ENCODE results near the gene NGF. TPM values are rescaled to one million over a fixed set of nuclear protein-coding genes. Genes with fewer than 3 reads are reported as not detected.

Gene NGF
- total RNA-seq, 4 donors from 2014 or later = 2.8 to 4.0 (median 3.2) TPM; not detected in 1

- Histone ChIP-seq H3K4me3 (replicated peaks in 1 of 3) (no peak overlapping the region), H3K36me3 (no peaks in the 10 kb centered on the region), H3K9me3 (no peaks in the 10 kb centered on the region), H3K27me3 (no peaks in the 10 kb centered on the region), H3K27ac (no peak overlapping the region), H3K4me1 (no peaks in the 10 kb centered on the region)
- TF ChIP-seq CTCF (IDR thresholded peaks at IDR 0.05) = no peak
- TF ChIP-seq POLR2A (IDR thresholded peaks at IDR 0.05) = no peak
- DNase-seq = no peak
- 70 to 73% methylated on average over 2 of the region's 2 CpGs for WGBS, 2 donors
- intact Hi-C loops (cut with DNase I) = no loop called here
Measured at GRCh38 chr1:115251856-115252255, 86.2 kb downstream of the NGF start.

- WGBS, 2 donors = 55 to 64% methylated on average over 2 of the region's 2 CpGs
- TF ChIP-seq CTCF (IDR thresholded peaks at IDR 0.05) (no peak), POLR2A (IDR thresholded peaks at IDR 0.05) (no peak)
- DNase-seq = no peak
- H3K27me3 ChIP-seq = no peaks in the 10 kb centered on the region
- H3K9me3 ChIP-seq = no peaks in the 10 kb centered on the region
- H3K27ac ChIP-seq = no peak overlapping the region
- intact Hi-C loops (cut with DNase I) = no loop called here
- no peak overlapping the region for H3K4me3 ChIP-seq (replicated peaks in 1 of 3)
- H3K36me3 ChIP-seq = no peaks in the 10 kb centered on the region
- H3K4me1 ChIP-seq = no peaks in the 10 kb centered on the region
Measured at GRCh38 chr1:115251340-115251748, 86.7 kb downstream of the NGF start.

GRCh38 chr1:115246526-115246925, 91.5 kb downstream of the NGF start:
- Histone ChIP-seq H3K27ac (no peak overlapping the region), H3K9me3 (no peaks in the 10 kb centered on the region), H3K4me3 (replicated peaks in 1 of 3) (no peak overlapping the region), H3K36me3 (no peaks in the 10 kb centered on the region), H3K4me1 (no peaks in the 10 kb centered on the region), H3K27me3 (no peaks in the 10 kb centered on the region)
- whole genome bisulfite sequencing, 2 donors = 100% methylated on average over 1 of the region's 1 CpG
- intact Hi-C loops (cut with DNase I) = no loop called here
- no peak for DNase-seq
- TF ChIP-seq POLR2A (IDR thresholded peaks at IDR 0.05) (no peak), CTCF (IDR thresholded peaks at IDR 0.05) (no peak)

GRCh38 chr1:115245227-115245626, 92.8 kb downstream of the NGF start:
- H3K36me3 ChIP-seq = no peaks in the 10 kb centered on the region
- H3K4me3 ChIP-seq (replicated peaks in 1 of 3) = no peak overlapping the region
- no peak overlapping the region for H3K27ac ChIP-seq
- H3K9me3 ChIP-seq = no peaks in the 10 kb centered on the region
- no peaks in the 10 kb centered on the region for H3K27me3 ChIP-seq
- 96 to 97% methylated on average over 1 of the region's 1 CpG for WGBS, 2 donors
- intact Hi-C loops (cut with DNase I) = no loop called here
- TF ChIP-seq POLR2A (IDR thresholded peaks at IDR 0.05) (no peak), CTCF (IDR thresholded peaks at IDR 0.05) (no peak)
- H3K4me1 ChIP-seq = no peaks in the 10 kb centered on the region
- no peak for DNase-seq

GRCh38 chr1:115242543-115242942, 95.5 kb downstream of the NGF start:
- intact Hi-C loops (cut with DNase I) = no loop called here
- Histone ChIP-seq H3K4me3 (replicated peaks in 1 of 3) (no peak overlapping the region), H3K9me3 (no peaks in the 10 kb centered on the region), H3K4me1 (no peaks in the 10 kb centered on the region), H3K36me3 (no peaks in the 10 kb centered on the region), H3K27ac (no peak overlapping the region), H3K27me3 (no peaks in the 10 kb centered on the region)
- WGBS, 2 donors = 97 to 98% methylated on average over 1 of the region's 1 CpG
- TF ChIP-seq POLR2A (IDR thresholded peaks at IDR 0.05) (no peak), CTCF (IDR thresholded peaks at IDR 0.05) (no peak)
- DNase-seq = no peak

Data from thyroid gland (tissue), 4 donors.